Measurements from ENCODE around the gene NTNG1.

NTNG1 gene

GRCh38 chr1:107525961-107526360 is 385.1 kb downstream of the NTNG1 start:
- no peak for DNase-seq

GRCh38 chr1:107526524-107527198 is 385.8 kb downstream of the NTNG1 start:
- DNase-seq, result no peak

- DNase-seq, result peak; percentile 1 to 9
Observed at GRCh38 chr1:107529511-107530149, 388.8 kb downstream of the NTNG1 start.

- DNase-seq, result no peak
Observed at GRCh38 chr1:107530543-107530942, 389.7 kb downstream of the NTNG1 start.

GRCh38 chr1:107531065-107531908 is 390.4 kb downstream of the NTNG1 start:
- DNase-seq, result no peak

- no peak for DNase-seq
Observed at GRCh38 chr1:107532318-107532717, 391.5 kb downstream of the NTNG1 start.

Data from activated CD4-positive, alpha-beta T cell treated with anti-CD3 and anti-CD28 coated beads, Interleukin-2, amount 50 U/mL, for 48 hours (primary cell).